DND-41 (cell line): ENCODE measurements around the gene PBX3.

Source experiments
- ATAC-seq: fragments of 200-7000 bp; cut with Tn5 transposase; 3 replicates; pipeline ENCODE4 v1.9.1; 2021; ENCODE audit warnings: low read depth; ENCODE audit not compliant: insufficient read depth
- DNase-seq: peaks from one replicate; pipeline ENCODE4 v3.0.0-alpha.2; 2020
- H2AFZ ChIP-seq: 2 replicates; pipeline ENCODE4 v1.6.0; 2012; ENCODE audit warnings: low read depth, low read length
- H3K27ac ChIP-seq: 2 replicates; pipeline ENCODE4 v1.5.1; 2012; ENCODE audit warnings: low read length, inconsistent platforms
- H3K27me3 ChIP-seq: fragments of 200-600 bp; sonication (generic); 2 replicates; pipeline ENCODE4 v1.6.0; 2012; ENCODE audit warnings: low read length, mild to moderate bottlenecking, inconsistent platforms; ENCODE audit not compliant: insufficient read depth, poor library complexity
- H3K36me3 ChIP-seq: 2 replicates; pipeline ENCODE4 v1.5.1; 2012; ENCODE audit warnings: low read length, inconsistent platforms; ENCODE audit not compliant: insufficient read depth
- H3K4me1 ChIP-seq: 2 replicates; pipeline ENCODE4 v1.5.1; 2012; ENCODE audit warnings: mild to moderate bottlenecking, low read length; ENCODE audit not compliant: insufficient read depth
- H3K4me2 ChIP-seq: 2 replicates; pipeline ENCODE4 v1.6.0; 2012; ENCODE audit warnings: mild to moderate bottlenecking, moderate library complexity, low read length, inconsistent platforms; ENCODE audit not compliant: insufficient read depth
- H3K4me3 ChIP-seq, 2 experiments: fragments of 200-600 bp in 1 of 2; shearing (Covaris generic) in 1 of 2; 2 replicates each; pipeline ENCODE4 v1.5.1; 2012 to 2016; ENCODE audit warnings: inconsistent platforms in 2 of 2, low read length in 2 of 2, mild to moderate bottlenecking in 2 of 2, low read depth in 1 of 2, moderate library complexity in 1 of 2
- H3K79me2 ChIP-seq: 2 replicates; pipeline ENCODE4 v1.6.0; 2012; ENCODE audit warnings: low read length, inconsistent platforms; ENCODE audit not compliant: insufficient read depth
- H3K9ac ChIP-seq: 2 replicates; pipeline ENCODE4 v1.6.0; 2012; ENCODE audit warnings: low read depth, mild to moderate bottlenecking, inconsistent platforms, low read length, moderate library complexity
- H3K9me3 ChIP-seq: 2 replicates; pipeline ENCODE4 v1.5.1; 2012; ENCODE audit warnings: low read length, moderate library complexity, mild to moderate bottlenecking, inconsistent platforms; ENCODE audit not compliant: insufficient read depth, severe bottlenecking
- H4K20me1 ChIP-seq: 2 replicates; pipeline ENCODE4 v1.6.0; 2012; ENCODE audit warnings: low read length; ENCODE audit not compliant: insufficient read depth
- CTCF ChIP-seq: IDR thresholded peaks from 2 replicates; pipeline ENCODE4 v1.5.1; 2012; ENCODE audit warnings: borderline replicate concordance, low read length, moderate library complexity, mild to moderate bottlenecking; ENCODE audit not compliant: poor library complexity, severe bottlenecking; ENCODE audit errors: extremely low read depth
- EZH2 ChIP-seq: IDR thresholded peaks from 3 replicates; pipeline ENCODE4 v1.6.1; 2012; ENCODE audit warnings: borderline replicate concordance, low read depth, mild to moderate bottlenecking, moderate library complexity, low read length, inconsistent platforms; ENCODE audit not compliant: severe bottlenecking

Gene PBX3

GRCh38 chr9:125831616-125832015 is 84.4 kb downstream of the PBX3 start:
- Histone ChIP-seq H2AFZ (no peak overlapping the region), H3K27ac (no peak overlapping the region), H3K79me2 (peaks cover 4% of the 10 kb centered on the region; the same call in 1 of the 2 replicates), H4K20me1 (no peaks in the 10 kb centered on the region; the same call in 1 of the 2 replicates), H3K4me2 (no peak overlapping the region), H3K4me3 (no peak overlapping the region), H3K4me1 (peaks cover 12% of the 10 kb centered on the region; the same call in 1 of the 2 replicates), H3K9ac (no peak overlapping the region), H3K9me3 (no peaks in the 10 kb centered on the region), H3K36me3 (no peaks in the 10 kb centered on the region), H3K27me3 (no peaks in the 10 kb centered on the region)
- DNase-seq (no peak), ATAC-seq (no peak)
- no peak for TF ChIP-seq CTCF
- no peak for TF ChIP-seq EZH2

- Histone ChIP-seq H2AFZ (no peak overlapping the region), H4K20me1 (no peaks in the 10 kb centered on the region; the same call in 1 of the 2 replicates), H3K36me3 (no peaks in the 10 kb centered on the region), H3K9me3 (no peaks in the 10 kb centered on the region), H3K4me2 (no peak overlapping the region), H3K27ac (no peak overlapping the region), H3K27me3 (no peaks in the 10 kb centered on the region), H3K4me3 (no peak overlapping the region), H3K9ac (no peak overlapping the region), H3K79me2 (peaks cover 4% of the 10 kb centered on the region; the same call in 1 of the 2 replicates), H3K4me1 (no peaks in the 10 kb centered on the region)
- TF ChIP-seq EZH2 (no peak), CTCF (no peak)
- DNase-seq = no peak
- no peak for ATAC-seq
Measured at GRCh38 chr9:125835655-125836054, 88.5 kb downstream of the PBX3 start.

- Histone ChIP-seq H3K9me3 (no peaks in the 10 kb centered on the region), H3K4me3 (no peak overlapping the region), H3K27ac (no peak overlapping the region), H3K4me1 (no peaks in the 10 kb centered on the region), H3K4me2 (no peak overlapping the region), H3K36me3 (no peaks in the 10 kb centered on the region), H2AFZ (no peak overlapping the region), H3K27me3 (no peaks in the 10 kb centered on the region), H4K20me1 (peaks cover 3% of the 10 kb centered on the region; the same call in 1 of the 2 replicates), H3K79me2 (peaks cover 14% of the 10 kb centered on the region), H3K9ac (no peak overlapping the region)
- ATAC-seq = no peak
- DNase-seq = no peak
- no peak for TF ChIP-seq CTCF
- no peak for TF ChIP-seq EZH2
Measured at GRCh38 chr9:125839317-125839716, 92.1 kb downstream of the PBX3 start.

GRCh38 chr9:125841444-125841843 is 94.3 kb downstream of the PBX3 start:
- DNase-seq (no peak), ATAC-seq (no peak)
- H4K20me1 ChIP-seq = peaks cover 6% of the 10 kb centered on the region; the same call in 1 of the 2 replicates
- H3K4me3 ChIP-seq = no peak overlapping the region
- no peak overlapping the region for H2AFZ ChIP-seq
- H3K27me3 ChIP-seq = no peaks in the 10 kb centered on the region
- H3K9me3 ChIP-seq = no peaks in the 10 kb centered on the region
- no peak overlapping the region for H3K4me2 ChIP-seq
- no peak overlapping the region for H3K27ac ChIP-seq
- no peaks in the 10 kb centered on the region for H3K36me3 ChIP-seq
- no peak for TF ChIP-seq EZH2
- no peak for TF ChIP-seq CTCF
- peaks cover 17% of the 10 kb centered on the region for H3K79me2 ChIP-seq
- no peak overlapping the region for H3K9ac ChIP-seq
- H3K4me1 ChIP-seq = no peaks in the 10 kb centered on the region
